HT1080 (cell line): ENCODE results near the gene SIRT3. TPM values are rescaled to one million over a fixed set of nuclear protein-coding genes. Genes with fewer than 3 reads are reported as not detected.

ENCODE experiments used
- DNase-seq: peaks from one replicate; pipeline ENCODE4 v3.0.0-alpha.2; 2015; ENCODE audit warnings: low read depth
- total RNA-seq: library from RNA; depleted of rRNA; stranded (reverse); fragments of >200 nt; shearing (Covaris generic); gene quantifications from 2 replicates; pipeline ENCODE4 v1.2.3, GENCODE V29; 2014

SIRT3 gene
- total RNA-seq, 1 experiment from 2014 or later, result 10.0 TPM

- no peak for DNase-seq
These were observed 19.8 kb downstream of the SIRT3 start for GRCh38 chr11:216081-216974.

GRCh38 chr11:215581-216037 is 20.5 kb downstream of the SIRT3 start:
- DNase-seq, result no peak

- DNase-seq, result no peak
These were observed 22.1 kb downstream of the SIRT3 start for GRCh38 chr11:214083-214482.

- peak; percentile 12 for DNase-seq
These were observed 23.0 kb downstream of the SIRT3 start for GRCh38 chr11:213111-213510.

GRCh38 chr11:212150-213100 is 23.7 kb downstream of the SIRT3 start:
- no peak for DNase-seq

- no peak for DNase-seq
These were observed 24.4 kb downstream of the SIRT3 start for GRCh38 chr11:211741-212140.

GRCh38 chr11:211295-211694 is 24.8 kb downstream of the SIRT3 start:
- DNase-seq, result no peak

GRCh38 chr11:210803-211180 is 25.4 kb downstream of the SIRT3 start:
- DNase-seq, result no peak

- DNase-seq, result peak; percentile 72
These were observed 25.9 kb downstream of the SIRT3 start for GRCh38 chr11:210122-210802.

GRCh38 chr11:209275-210121 is 26.6 kb downstream of the SIRT3 start:
- peak; percentile 17 for DNase-seq

GRCh38 chr11:208917-209260 is 27.3 kb downstream of the SIRT3 start:
- no peak for DNase-seq

- DNase-seq, result peak; percentile 70
These were observed 27.8 kb downstream of the SIRT3 start for GRCh38 chr11:208181-208916.

GRCh38 chr11:207863-208180 is 28.3 kb downstream of the SIRT3 start:
- DNase-seq, result no peak

GRCh38 chr11:207208-207862 is 28.8 kb downstream of the SIRT3 start, which contains the start of the genes BET1L and RIC8A:
Gene BET1L, minus strand, starts transcription at chr11:207399. Its CDS starts 78 bp downstream, at chr11:207321.
Gene RIC8A, plus strand, starts transcription at chr11:207708. Its CDS starts 1,147 bp downstream, at chr11:208855.
- DNase-seq, result peak; percentile 99

- no peak for DNase-seq
These were observed 29.5 kb downstream of the SIRT3 start for GRCh38 chr11:206526-207207.

GRCh38 chr11:206002-206384 is 30.1 kb downstream of the SIRT3 start:
- no peak for DNase-seq

- DNase-seq, result no peak
These were observed 30.7 kb downstream of the SIRT3 start for GRCh38 chr11:205221-206001.

- no peak for DNase-seq
These were observed 31.5 kb downstream of the SIRT3 start for GRCh38 chr11:204587-205109.
